OCI-LY1 (cell line): Measurements from ENCODE around the gene MCU.

Experiments
- H2AFZ ChIP-seq: fragments of 200-600 bp; sonication (generic), shearing (Covaris generic); 2 replicates; pipeline ENCODE4 v1.6.0; 2014; ENCODE audit warnings: antibody characterized with exemption, mild to moderate bottlenecking, low read length
- H3F3A ChIP-seq: fragments of 200-600 bp; sonication (generic), shearing (Covaris generic); 2 replicates; pipeline ENCODE4 v1.6.0; 2014; ENCODE audit warnings: mild to moderate bottlenecking, antibody characterized with exemption, low read length, moderate library complexity; ENCODE audit not compliant: insufficient read depth
- H3K27ac ChIP-seq: fragments of 200-600 bp; sonication (generic); 2 replicates; pipeline ENCODE4 v1.5.1; 2014; ENCODE audit warnings: low read length, mixed run types, mild to moderate bottlenecking, low read depth; ENCODE audit not compliant: poor library complexity, severe bottlenecking
- H3K27me3 ChIP-seq: fragments of 200-600 bp; sonication (generic); 2 replicates; pipeline ENCODE4 v1.6.0; 2014; ENCODE audit warnings: antibody characterized with exemption, mild to moderate bottlenecking, low read length, moderate library complexity; ENCODE audit not compliant: insufficient read depth
- H3K36me3 ChIP-seq: fragments of 200-600 bp; sonication (generic); 2 replicates; pipeline ENCODE4 v1.6.1; 2014; ENCODE audit warnings: mild to moderate bottlenecking, antibody characterized with exemption, low read length, moderate library complexity, mixed read lengths; ENCODE audit not compliant: insufficient read depth
- H3K4me1 ChIP-seq: fragments of 200-600 bp; sonication (generic); 2 replicates; pipeline ENCODE4 v1.5.1; 2014; ENCODE audit warnings: mild to moderate bottlenecking, low read length, moderate library complexity; ENCODE audit not compliant: insufficient read depth, severe bottlenecking
- H3K4me2 ChIP-seq: fragments of 200-600 bp; sonication (generic), shearing (Covaris generic); 2 replicates; pipeline ENCODE4 v1.6.1; 2014; ENCODE audit warnings: low read length
- H3K4me3 ChIP-seq: fragments of 200-600 bp; sonication (generic); 2 replicates; pipeline ENCODE4 v1.5.1; 2014; ENCODE audit warnings: low read length, low read depth, mild to moderate bottlenecking, mixed read lengths; ENCODE audit not compliant: poor library complexity, severe bottlenecking
- H3K79me2 ChIP-seq: fragments of 200-600 bp; shearing (Covaris generic); 2 replicates; pipeline ENCODE4 v1.6.1; 2016; ENCODE audit warnings: mixed run types, low read length, mixed read lengths; ENCODE audit not compliant: insufficient read depth
- H3K9ac ChIP-seq: fragments of 200-600 bp; sonication (generic), shearing (Covaris generic); 2 replicates; pipeline ENCODE4 v1.6.1; 2014; ENCODE audit warnings: mild to moderate bottlenecking, low read length, mixed read lengths
- H3K9me2 ChIP-seq: fragments of 200-600 bp; sonication (generic), shearing (Covaris generic); 2 replicates; pipeline ENCODE4 v1.6.1; 2014; ENCODE audit warnings: low read depth, mild to moderate bottlenecking, low read length, mixed read lengths
- H3K9me3 ChIP-seq: fragments of 200-600 bp; shearing (Covaris generic); 2 replicates; pipeline ENCODE4 v1.6.1; 2014; ENCODE audit warnings: low read length, mixed read lengths
- H4K20me1 ChIP-seq: fragments of 200-600 bp; sonication (generic), shearing (Covaris generic); 2 replicates; pipeline ENCODE4 v1.6.0; 2016; ENCODE audit warnings: mild to moderate bottlenecking, low read length; ENCODE audit not compliant: insufficient read depth
- CTCF ChIP-seq: fragments of 200-600 bp; sonication (generic), shearing (Covaris generic); IDR thresholded peaks from 2 replicates; pipeline ENCODE4 v1.5.1; 2017; ENCODE audit warnings: mild to moderate bottlenecking, antibody characterized with exemption, low read length, moderate library complexity, mixed read lengths
- EZH2 ChIP-seq: fragments of 200-600 bp; sonication (generic), shearing (Covaris generic); IDR thresholded peaks from 2 replicates; pipeline ENCODE4 v1.8.0; 2017; ENCODE audit warnings: borderline replicate concordance, mixed run types, mild to moderate bottlenecking, antibody characterized with exemption, low read length, moderate library complexity, mixed read lengths

The MCU gene

DNA sequence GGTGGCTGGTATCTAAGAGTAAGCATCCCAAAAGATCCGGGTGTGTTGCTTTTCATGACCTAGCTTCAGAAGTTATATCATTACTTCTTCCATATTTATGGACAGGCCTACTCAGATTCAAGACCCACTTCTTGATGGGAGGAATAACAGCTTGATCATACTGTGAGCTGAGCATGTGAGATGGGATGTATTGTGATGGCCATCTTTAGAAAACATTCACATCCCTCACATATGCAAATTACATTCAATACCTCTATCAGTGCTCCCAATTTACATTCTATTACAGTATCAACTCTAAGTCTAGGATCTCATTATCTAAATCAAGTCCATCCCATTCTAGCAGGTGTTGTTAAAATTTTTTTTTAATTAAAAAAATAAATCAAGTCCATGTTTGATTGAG is 101.8 kb downstream of the MCU start:
- Histone ChIP-seq H3K27me3 (no peaks in the 10 kb centered on the region), H3K4me3 (no peak overlapping the region), H2AFZ (no peak overlapping the region), H3F3A (no peaks in the 10 kb centered on the region), H3K4me2 (no peak overlapping the region), H4K20me1 (no peaks in the 10 kb centered on the region), H3K9me3 (no peaks in the 10 kb centered on the region), H3K4me1 (no peaks in the 10 kb centered on the region), H3K27ac (no peak overlapping the region), H3K9me2 (no peaks in the 10 kb centered on the region), H3K9ac (no peak overlapping the region), H3K36me3 (no peaks in the 10 kb centered on the region), H3K79me2 (no peaks in the 10 kb centered on the region)
- TF ChIP-seq EZH2 (no peak), CTCF (no peak)

GRCh38 chr10:72794260-72794659 is 102.3 kb downstream of the MCU start:
- H3K4me3 ChIP-seq, result no peak overlapping the region
- no peak overlapping the region for H3K27ac ChIP-seq
- no peaks in the 10 kb centered on the region for H3K4me1 ChIP-seq
- no peaks in the 10 kb centered on the region for H3F3A ChIP-seq
- no peaks in the 10 kb centered on the region for H3K9me3 ChIP-seq
- H3K9me2 ChIP-seq, result no peaks in the 10 kb centered on the region
- TF ChIP-seq EZH2 (no peak), CTCF (no peak)
- H2AFZ ChIP-seq, result no peak overlapping the region
- no peak overlapping the region for H3K4me2 ChIP-seq
- H3K36me3 ChIP-seq, result no peaks in the 10 kb centered on the region
- H3K9ac ChIP-seq, result no peak overlapping the region
- H3K27me3 ChIP-seq, result no peaks in the 10 kb centered on the region
- H3K79me2 ChIP-seq, result no peaks in the 10 kb centered on the region
- no peaks in the 10 kb centered on the region for H4K20me1 ChIP-seq

DNA sequence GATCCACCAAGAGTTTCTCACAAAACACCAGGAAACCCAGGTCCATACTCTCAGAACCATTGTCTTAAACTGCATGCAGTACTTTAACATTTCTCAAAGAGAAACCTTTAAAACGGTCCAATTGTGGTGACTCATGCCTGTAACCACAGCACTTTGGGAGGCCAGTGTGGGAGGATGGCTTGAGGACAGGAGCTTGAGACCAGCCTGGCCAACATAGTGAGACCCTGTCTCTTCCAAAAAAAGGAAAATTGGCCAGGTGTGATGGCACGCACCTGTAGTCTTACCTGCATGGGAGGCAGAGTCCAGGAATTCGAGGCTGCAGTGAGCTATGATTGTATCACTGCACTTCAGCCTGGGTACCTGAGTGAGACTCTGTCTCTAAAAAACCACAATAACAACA is 104.1 kb downstream of the MCU start:
- Histone ChIP-seq H3K4me3 (no peak overlapping the region), H3F3A (no peaks in the 10 kb centered on the region), H4K20me1 (no peaks in the 10 kb centered on the region), H3K9ac (no peak overlapping the region), H3K9me2 (no peaks in the 10 kb centered on the region), H3K27me3 (no peaks in the 10 kb centered on the region), H3K79me2 (no peaks in the 10 kb centered on the region), H3K27ac (no peak overlapping the region), H3K36me3 (no peaks in the 10 kb centered on the region), H2AFZ (no peak overlapping the region), H3K4me2 (no peak overlapping the region), H3K4me1 (no peaks in the 10 kb centered on the region), H3K9me3 (no peaks in the 10 kb centered on the region)
- TF ChIP-seq EZH2, result no peak
- no peak for TF ChIP-seq CTCF
